Activated naive CD8-positive, alpha-beta T cell (primary cell): ENCODE data around the gene KCTD11.

Experiments
- H3K27ac Mint-ChIP-seq: one replicate; pipeline ENCODE4 v1.8.0; 2021; ENCODE audit warnings: mixed read lengths
- H3K27me3 Mint-ChIP-seq: one replicate; pipeline ENCODE4 v1.8.0; 2021; ENCODE audit warnings: mixed read lengths
- H3K36me3 Mint-ChIP-seq: one replicate; pipeline ENCODE4 v1.8.0; 2021; ENCODE audit warnings: mixed read lengths
- H3K4me1 Mint-ChIP-seq: one replicate; pipeline ENCODE4 v1.8.0; 2021; ENCODE audit warnings: low read depth, mixed read lengths
- H3K4me3 Mint-ChIP-seq: one replicate; pipeline ENCODE4 v1.8.0; 2021; ENCODE audit warnings: mild to moderate bottlenecking, mixed read lengths
- H3K9me3 Mint-ChIP-seq: one replicate; pipeline ENCODE4 v1.8.0; 2021; ENCODE audit warnings: low read depth, mixed read lengths

KCTD11 gene

GRCh38 chr17:7315570-7316235, 36.3 kb upstream of the KCTD11 start:
- H3K27ac Mint-ChIP-seq = peak overlapping the region; percentile 82
- H3K27me3 Mint-ChIP-seq = no peaks in the 10 kb centered on the region
- H3K4me3 Mint-ChIP-seq = peak overlapping the region; percentile 85
- peaks cover 38% of the 10 kb centered on the region for H3K4me1 Mint-ChIP-seq
- no peaks in the 10 kb centered on the region for H3K9me3 Mint-ChIP-seq
- H3K36me3 Mint-ChIP-seq = peaks cover 7% of the 10 kb centered on the region

DNA sequence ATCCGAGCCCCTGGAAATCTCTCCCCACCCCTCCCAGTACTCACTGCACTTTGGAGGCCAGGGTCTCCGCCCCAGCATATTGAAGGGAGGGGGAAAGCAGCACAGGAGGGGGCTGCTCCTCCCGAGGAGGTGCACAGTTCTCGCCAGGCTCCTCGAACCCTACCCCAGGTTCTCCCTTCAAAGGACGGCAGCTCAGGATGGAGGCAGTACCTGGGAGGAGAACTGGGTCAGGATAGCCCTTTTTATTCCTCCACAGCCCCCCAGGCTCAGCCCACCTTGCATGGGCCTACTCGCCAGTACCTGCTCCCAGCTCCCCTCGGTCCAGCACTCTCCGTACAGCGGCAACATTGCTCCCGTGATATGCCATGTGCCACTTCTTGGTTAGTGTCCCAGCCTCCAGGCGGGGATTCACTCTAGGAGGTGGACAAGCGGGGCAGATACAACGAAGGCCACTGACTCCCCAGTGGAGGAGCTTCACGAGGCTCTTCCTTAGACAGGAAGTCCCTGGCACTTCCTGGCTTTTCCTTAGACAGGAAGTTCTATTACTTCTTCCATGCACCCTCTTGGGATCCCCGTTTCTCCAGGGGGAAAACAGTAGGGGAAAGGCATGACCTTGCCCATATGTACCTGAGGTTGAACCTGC, 34.7 kb upstream of the KCTD11 start:
- no peaks in the 10 kb centered on the region for H3K27me3 Mint-ChIP-seq

DNA sequence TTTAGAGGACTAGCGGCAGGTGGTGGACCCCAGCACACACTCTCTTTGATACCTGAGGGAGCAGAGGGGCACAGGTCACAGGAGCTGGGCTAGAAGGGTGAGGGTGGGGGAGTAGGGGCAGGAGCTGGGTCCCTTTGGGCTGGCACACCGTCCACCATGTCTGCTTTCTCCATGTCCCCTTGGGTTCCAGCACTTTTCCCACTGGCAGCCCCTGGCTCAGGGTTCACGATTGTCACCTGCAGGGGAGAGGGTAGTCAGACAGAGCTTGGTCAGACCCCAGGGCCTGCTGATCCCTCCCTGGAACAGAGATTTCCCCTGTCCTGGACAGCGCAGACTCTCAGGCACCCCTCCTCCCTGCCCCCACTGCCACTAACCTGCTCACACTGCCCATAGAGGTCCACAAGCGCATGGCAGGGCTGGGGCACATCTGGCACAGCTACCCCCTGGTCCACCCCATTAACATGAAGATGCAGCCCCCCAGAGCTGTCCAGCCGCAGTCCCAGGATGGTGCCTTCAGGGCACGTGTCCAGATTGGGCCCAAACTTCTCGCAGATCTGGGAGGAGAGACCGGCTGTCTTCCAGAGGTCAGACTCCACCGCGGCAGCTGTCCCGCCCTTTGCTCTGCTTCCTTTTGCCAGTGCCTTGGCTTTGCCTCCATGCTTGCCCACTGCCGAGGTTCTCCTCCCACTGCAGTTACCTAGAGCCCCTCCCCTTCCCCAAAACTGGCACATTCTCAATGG, 33.7 kb upstream of the KCTD11 start:
- H3K9me3 Mint-ChIP-seq = no peaks in the 10 kb centered on the region
- H3K27ac Mint-ChIP-seq = peak overlapping the region; percentile 46
- H3K36me3 Mint-ChIP-seq = peaks cover 2% of the 10 kb centered on the region

More for the DNA sequence above, 34.7 kb upstream of the KCTD11 start:
- H3K4me3 Mint-ChIP-seq = no peak overlapping the region
- peaks cover 27% of the 10 kb centered on the region for H3K4me1 Mint-ChIP-seq
- peaks cover 4% of the 10 kb centered on the region for H3K36me3 Mint-ChIP-seq
- H3K9me3 Mint-ChIP-seq = no peaks in the 10 kb centered on the region
- H3K27ac Mint-ChIP-seq = no peak overlapping the region

GRCh38 chr17:7321466-7321865, 30.5 kb upstream of the KCTD11 start:
- Mint-ChIP-seq H3K36me3 (peaks cover 2% of the 10 kb centered on the region), H3K4me3 (no peak overlapping the region), H3K27ac (no peak overlapping the region), H3K4me1 (peaks cover 5% of the 10 kb centered on the region), H3K27me3 (no peaks in the 10 kb centered on the region), H3K9me3 (no peaks in the 10 kb centered on the region)

More for the DNA sequence above, 33.7 kb upstream of the KCTD11 start:
- Mint-ChIP-seq H3K4me3 (no peak overlapping the region), H3K27me3 (no peaks in the 10 kb centered on the region), H3K4me1 (peaks cover 17% of the 10 kb centered on the region)

- H3K4me1 Mint-ChIP-seq = peaks cover 7% of the 10 kb centered on the region
Observed at GRCh38 chr17:7322520-7323194, 29.3 kb upstream of the KCTD11 start.

GRCh38 chr17:7323731-7324437, 28.1 kb upstream of the KCTD11 start:
- Mint-ChIP-seq H3K27ac (no peak overlapping the region), H3K27me3 (no peaks in the 10 kb centered on the region), H3K4me3 (no peak overlapping the region), H3K4me1 (peaks cover 19% of the 10 kb centered on the region), H3K9me3 (no peaks in the 10 kb centered on the region), H3K36me3 (peaks cover 4% of the 10 kb centered on the region)

More at GRCh38 chr17:7322520-7323194, 29.3 kb upstream of the KCTD11 start:
- peaks cover 2% of the 10 kb centered on the region for H3K36me3 Mint-ChIP-seq
- H3K4me3 Mint-ChIP-seq = no peak overlapping the region
- no peaks in the 10 kb centered on the region for H3K27me3 Mint-ChIP-seq
- H3K9me3 Mint-ChIP-seq = no peaks in the 10 kb centered on the region
- H3K27ac Mint-ChIP-seq = no peak overlapping the region

DNA sequence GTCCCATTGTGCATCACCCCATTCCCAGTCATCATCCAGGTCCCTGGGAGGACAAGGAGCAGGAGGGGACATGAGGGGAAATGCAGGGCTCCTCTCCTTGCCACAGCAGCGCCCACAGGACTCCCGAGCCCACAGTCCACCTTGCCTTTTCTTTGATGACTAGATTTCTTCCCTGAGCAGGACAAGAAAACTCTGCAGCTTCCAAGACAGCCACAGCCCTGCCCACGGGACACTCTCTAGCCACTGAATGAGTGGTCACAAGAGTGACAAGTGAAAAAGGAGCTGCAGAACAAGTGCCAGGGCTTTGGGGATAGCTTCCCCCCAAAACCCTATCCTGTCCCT, 27.6 kb upstream of the KCTD11 start:
- Mint-ChIP-seq H3K27ac (no peak overlapping the region), H3K4me1 (peaks cover 19% of the 10 kb centered on the region), H3K9me3 (no peaks in the 10 kb centered on the region), H3K4me3 (no peak overlapping the region), H3K36me3 (peaks cover 4% of the 10 kb centered on the region), H3K27me3 (no peaks in the 10 kb centered on the region)

GRCh38 chr17:7325031-7325528, 26.9 kb upstream of the KCTD11 start:
- H3K27ac Mint-ChIP-seq = no peak overlapping the region
- peaks cover 25% of the 10 kb centered on the region for H3K4me1 Mint-ChIP-seq
- no peaks in the 10 kb centered on the region for H3K27me3 Mint-ChIP-seq
- H3K36me3 Mint-ChIP-seq = peaks cover 4% of the 10 kb centered on the region
- no peak overlapping the region for H3K4me3 Mint-ChIP-seq
- no peaks in the 10 kb centered on the region for H3K9me3 Mint-ChIP-seq

DNA sequence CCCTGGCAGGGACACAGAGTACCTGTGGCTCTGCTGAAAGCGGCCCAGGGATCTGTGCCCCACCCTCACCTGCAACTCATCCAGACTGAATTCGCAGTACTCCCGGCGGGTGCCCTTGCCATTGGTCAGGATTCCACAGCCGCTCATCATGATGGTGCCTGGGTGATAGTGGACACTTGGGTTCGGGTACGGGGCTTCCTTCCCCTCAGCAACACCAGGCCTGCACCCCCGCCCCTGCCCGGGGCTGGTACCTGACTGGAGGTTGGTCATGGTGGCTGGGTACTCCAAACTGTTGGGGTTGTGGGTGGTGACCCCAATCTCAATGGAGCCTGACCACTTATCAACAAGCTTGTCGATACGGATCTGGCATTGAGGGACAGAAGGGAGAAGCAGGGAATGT, 25.8 kb upstream of the KCTD11 start:
- Mint-ChIP-seq H3K27ac (no peak overlapping the region), H3K27me3 (no peaks in the 10 kb centered on the region), H3K9me3 (no peaks in the 10 kb centered on the region), H3K4me1 (peaks cover 31% of the 10 kb centered on the region), H3K4me3 (no peak overlapping the region), H3K36me3 (peaks cover 4% of the 10 kb centered on the region)

GRCh38 chr17:7327056-7327455, 24.9 kb upstream of the KCTD11 start:
- Mint-ChIP-seq H3K27me3 (no peaks in the 10 kb centered on the region), H3K4me3 (no peak overlapping the region), H3K4me1 (peaks cover 31% of the 10 kb centered on the region), H3K36me3 (peaks cover 2% of the 10 kb centered on the region), H3K27ac (no peak overlapping the region), H3K9me3 (no peaks in the 10 kb centered on the region)

DNA sequence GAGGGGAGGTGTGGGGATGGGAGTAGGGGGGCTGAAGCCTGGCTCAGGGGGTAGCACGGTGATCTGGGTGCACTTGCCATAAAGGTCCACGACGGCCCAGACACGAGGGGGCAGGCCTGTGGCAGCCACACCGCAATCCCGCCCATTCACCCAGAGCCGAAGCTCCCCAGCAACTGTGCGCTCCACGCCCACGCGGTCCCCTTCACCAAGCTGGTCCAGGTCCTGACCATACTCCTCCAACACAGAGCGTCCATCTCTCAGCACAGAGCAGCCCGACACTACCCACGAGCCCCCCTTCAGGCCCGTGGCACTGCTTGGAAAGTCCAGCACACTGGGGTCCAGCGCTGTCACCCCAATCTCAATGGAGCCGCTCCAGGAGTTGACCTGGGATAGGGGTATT, 24.5 kb upstream of the KCTD11 start:
- H3K36me3 Mint-ChIP-seq = peaks cover 2% of the 10 kb centered on the region
- H3K9me3 Mint-ChIP-seq = no peaks in the 10 kb centered on the region
- peaks cover 35% of the 10 kb centered on the region for H3K4me1 Mint-ChIP-seq
- peak overlapping the region; percentile 68 for H3K27ac Mint-ChIP-seq
- peak overlapping the region; percentile 35 for H3K4me3 Mint-ChIP-seq
- no peaks in the 10 kb centered on the region for H3K27me3 Mint-ChIP-seq

DNA sequence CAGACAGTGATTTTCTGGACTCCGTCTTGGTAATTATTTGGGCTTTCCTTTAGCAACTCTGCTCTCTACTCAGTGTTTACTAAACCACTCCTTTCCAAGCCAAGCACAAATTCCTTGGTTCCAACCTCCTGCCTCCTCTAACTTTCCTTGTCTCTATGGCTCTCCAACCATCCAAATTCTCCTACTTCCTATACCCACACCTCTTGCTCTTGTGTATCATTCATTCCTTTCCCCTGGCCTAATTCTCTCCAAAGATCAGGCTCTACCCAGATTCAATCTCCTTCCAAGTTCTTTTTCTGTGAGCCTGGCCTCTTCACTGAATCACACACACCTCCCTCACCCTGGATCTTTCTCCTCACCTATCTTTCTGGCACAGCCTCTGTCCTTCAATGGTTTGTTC, 24.0 kb upstream of the KCTD11 start:
- Mint-ChIP-seq H3K27me3 (no peaks in the 10 kb centered on the region), H3K9me3 (no peaks in the 10 kb centered on the region), H3K4me1 (peaks cover 39% of the 10 kb centered on the region), H3K36me3 (peaks cover 2% of the 10 kb centered on the region), H3K4me3 (peak overlapping the region; percentile 90), H3K27ac (peak overlapping the region; percentile 93)

DNA sequence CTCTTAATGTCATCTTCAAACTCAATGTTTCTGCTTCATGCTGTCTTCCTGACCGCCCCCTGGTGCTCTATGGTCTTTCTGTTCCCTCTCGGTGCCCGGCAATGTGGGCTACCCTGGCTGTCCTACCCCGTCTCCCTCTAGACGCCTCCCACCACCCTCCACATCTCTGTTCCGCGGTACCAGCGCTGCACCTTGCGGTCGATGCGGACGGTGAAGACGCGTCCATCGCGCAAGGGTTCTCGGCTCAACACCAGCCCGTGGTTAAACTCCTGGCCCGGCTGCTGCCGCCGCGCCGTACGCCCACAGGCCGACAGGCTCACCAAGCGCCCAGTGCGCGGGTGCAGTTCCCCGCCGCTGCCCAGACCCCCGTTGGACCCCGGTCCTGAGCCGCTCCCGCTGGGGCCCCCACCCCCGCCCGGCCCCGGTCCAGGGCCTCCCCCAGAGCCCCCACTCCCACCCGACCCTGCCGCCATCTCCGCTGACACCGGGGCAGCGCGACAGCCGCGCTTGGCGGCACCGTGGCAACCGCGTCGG, 23.1 kb upstream of the KCTD11 start, which contains the start of gene NEURL4:
NEURL4 (minus strand) TSS at position 496 of the 534 bp plus-strand sequence; CDS start at position 473, 23 bp downstream.
- peak within 1 kb of the TSS; percentile 96 for H3K27ac Mint-ChIP-seq
- H3K27me3 Mint-ChIP-seq = no peaks in the 10 kb centered on the region
- H3K4me1 Mint-ChIP-seq = peaks cover 44% of the 10 kb centered on the region
- H3K4me3 Mint-ChIP-seq = peak within 1 kb of the TSS; percentile 94
- peaks cover 2% of the 10 kb centered on the region for H3K36me3 Mint-ChIP-seq
- no peaks in the 10 kb centered on the region for H3K9me3 Mint-ChIP-seq

DNA sequence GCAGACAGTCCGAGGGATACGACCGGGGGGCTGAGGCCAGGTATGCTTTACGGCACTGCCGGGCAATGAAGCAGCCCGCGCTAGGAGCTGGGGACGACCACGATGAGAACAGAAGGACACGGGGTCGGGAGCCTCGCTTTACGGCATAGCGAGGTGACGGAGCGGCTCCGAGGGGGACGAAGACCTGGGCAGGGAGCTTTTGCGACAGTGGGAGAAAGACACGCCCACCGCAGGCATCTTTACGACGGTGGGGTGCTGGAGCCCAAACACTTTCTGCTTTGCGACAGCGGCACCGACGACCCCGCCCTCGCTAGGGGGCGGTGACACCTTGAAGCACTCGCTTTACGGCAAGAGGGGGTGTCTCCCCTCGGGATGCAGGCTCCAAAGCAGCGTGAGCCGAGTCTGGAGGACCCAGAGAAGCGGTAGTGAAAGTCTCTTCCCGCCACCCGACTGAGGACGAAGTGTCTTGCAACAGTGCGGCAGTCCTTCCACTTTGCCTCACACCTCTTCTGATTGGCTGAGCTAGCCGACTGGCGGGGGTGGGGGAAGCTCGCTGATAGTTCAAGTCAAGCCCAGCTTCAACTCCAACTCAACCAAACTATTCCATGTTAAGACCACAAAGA, 22.5 kb upstream of the KCTD11 start:
- peak overlapping the region; percentile 94 for H3K4me3 Mint-ChIP-seq
- peak overlapping the region; percentile 96 for H3K27ac Mint-ChIP-seq
- peaks cover 42% of the 10 kb centered on the region for H3K4me1 Mint-ChIP-seq
- no peaks in the 10 kb centered on the region for H3K9me3 Mint-ChIP-seq
- H3K27me3 Mint-ChIP-seq = no peaks in the 10 kb centered on the region
- peaks cover 2% of the 10 kb centered on the region for H3K36me3 Mint-ChIP-seq
